Sciatic nerve (tissue), 2 donors: ENCODE results near the gene INO80D. TPM values are rescaled to one million over a fixed set of nuclear protein-coding genes. Genes with fewer than 3 reads are reported as not detected.
"Not testable (repeated sequence)": the region's sequence is repeated elsewhere in the genome, so short reads cannot be mapped to it uniquely, and the experiment has no call there.

ENCODE experiments used
- ATAC-seq: fragments of 200-7000 bp; cut with Tn5 transposase; one replicate; pipeline ENCODE4 v1.9.1; 2020; ENCODE audit warnings: mild to moderate bottlenecking, moderate library complexity
- DNase-seq: peaks from one replicate; pipeline ENCODE4 v3.0.0-alpha.2; 2020; ENCODE audit warnings: low spot score
- intact Hi-C: fragments of 100-400 bp; cut with DNase I; formaldehyde crosslinking; loops from one replicate; pipeline ENCODE4 v1.14.2; 2022
- total RNA-seq: library from RNA; stranded (reverse); fragmentation: NEBNext Ultra II Directional; extraction: Animal tissue kit (Norgen Biotek cat#: 25700); gene quantifications from one replicate; pipeline ENCODE4 v1.2.1, GENCODE V29; 2021
- donor health status: DM: no; HTN: no; CAD: no.
- donor health status: DM: no; HTN: no; CAD: no.

INO80D gene
- total RNA-seq, 1 donor from 2014 or later: 36.3 TPM

- intact Hi-C loops: no loop called here
- DNase-seq: peak; percentile 69
- ATAC-seq: peak; percentile 48
These were observed 868 bp downstream of the INO80D start for GRCh38 chr2:206084870-206085741.

GRCh38 chr2:206084439-206084869 is 1.5 kb downstream of the INO80D start:
- peak; percentile 80 for DNase-seq
- ATAC-seq: peak; percentile 87
- intact Hi-C loops: no loop called here

- ATAC-seq (no peak), DNase-seq (no peak)
- intact Hi-C loops: no loop called here
These were observed 2.2 kb downstream of the INO80D start for GRCh38 chr2:206083602-206084438.

- DNase-seq (no peak), ATAC-seq (no peak)
- intact Hi-C loops: no loop called here
These were observed 3.6 kb downstream of the INO80D start for GRCh38 chr2:206082298-206082843.

GRCh38 chr2:206080927-206081326 is 5.0 kb downstream of the INO80D start:
- intact Hi-C loops: no loop called here
- DNase-seq: no peak
- no peak for ATAC-seq

GRCh38 chr2:206079699-206080465 is 6.1 kb downstream of the INO80D start:
- no peak for DNase-seq
- intact Hi-C loops: no loop called here
- no peak for ATAC-seq

- ATAC-seq, DNase-seq, intact Hi-C loops: not testable (repeated sequence)
These were observed 8.1 kb downstream of the INO80D start for GRCh38 chr2:206077879-206078278.

- DNase-seq (no peak), ATAC-seq (no peak)
- intact Hi-C loops: no loop called here
These were observed 10.9 kb downstream of the INO80D start for GRCh38 chr2:206075113-206075512.

GRCh38 chr2:206071807-206072206 is 14.2 kb downstream of the INO80D start:
- ATAC-seq (no peak), DNase-seq (no peak)
- intact Hi-C loops: no loop called here

GRCh38 chr2:206069417-206069816 is 16.6 kb downstream of the INO80D start:
- ATAC-seq: no peak
- DNase-seq: no peak
- intact Hi-C loops: no loop called here

GRCh38 chr2:206068207-206068606 is 17.8 kb downstream of the INO80D start:
- intact Hi-C loops: no loop called here
- no peak for ATAC-seq
- no peak for DNase-seq

- intact Hi-C loops: no loop called here
- ATAC-seq: no peak
- no peak for DNase-seq
These were observed 21.9 kb downstream of the INO80D start for GRCh38 chr2:206064077-206064476.

GRCh38 chr2:206063635-206064034 is 22.3 kb downstream of the INO80D start:
- intact Hi-C loops: no loop called here
- DNase-seq (no peak), ATAC-seq (no peak)

- DNase-seq (no peak), ATAC-seq (peak; percentile 26)
- intact Hi-C loops: no loop called here
These were observed 23.2 kb downstream of the INO80D start for GRCh38 chr2:206062724-206063123.

GRCh38 chr2:206056286-206056685 is 29.7 kb downstream of the INO80D start:
- ATAC-seq: no peak
- DNase-seq: no peak
- intact Hi-C loops: no loop called here

GRCh38 chr2:206054952-206055351 is 31.0 kb downstream of the INO80D start:
- intact Hi-C loops: no loop called here
- ATAC-seq (no peak), DNase-seq (no peak)

- ATAC-seq (no peak), DNase-seq (no peak)
- intact Hi-C loops: no loop called here
These were observed 34.1 kb downstream of the INO80D start for GRCh38 chr2:206051912-206052311.

GRCh38 chr2:206049392-206049791 is 36.6 kb downstream of the INO80D start:
- ATAC-seq: no peak
- intact Hi-C loops: no loop called here
- no peak for DNase-seq

- intact Hi-C loops: no loop called here
- ATAC-seq (no peak), DNase-seq (no peak)
These were observed 40.7 kb downstream of the INO80D start for GRCh38 chr2:206045251-206045650.
